Measurements from ENCODE around the gene DIAPH2. TPM values are rescaled to one million over a fixed set of nuclear protein-coding genes. Genes with fewer than 3 reads are reported as not detected.

DIAPH2 gene
- total RNA-seq, 4 donors from 2014 or later = 39.5 to 61.0 (median 56.5) TPM

DNA sequence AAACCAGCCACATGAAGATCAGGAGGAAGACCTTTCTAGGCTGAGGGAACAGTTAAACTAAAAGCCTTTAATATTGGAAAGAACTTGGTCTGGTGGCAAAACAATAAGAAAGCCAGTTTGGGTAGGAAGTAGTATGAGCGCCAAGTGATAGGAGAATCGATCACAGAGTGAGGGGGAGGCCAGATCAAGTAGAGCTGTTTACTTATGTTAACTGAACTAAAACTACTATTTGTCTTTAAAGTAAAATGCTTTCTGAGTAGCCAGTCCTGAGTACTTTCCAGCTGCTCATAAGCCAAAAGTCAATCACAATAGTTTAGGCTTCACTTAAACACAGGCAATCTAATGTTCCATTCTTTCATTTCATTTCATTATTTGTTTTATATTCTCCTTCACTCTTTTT lies 136.3 kb downstream of the DIAPH2 start:
- in situ Hi-C loops (cut with MboI; ENCODE audit: low pct_ligation_motif_present in 1 of 4, low pct_unique_long_range_greater_than_20kb in 1 of 4, low sequenced_read_pairs in 3 of 4) = no loop called here
- H3K4me1 ChIP-seq = no peaks in the 10 kb centered on the region
- no peak for TF ChIP-seq EP300 (IDR thresholded peaks at IDR 0.05; ENCODE audit: low read depth)
- TF ChIP-seq, protein P1, sequence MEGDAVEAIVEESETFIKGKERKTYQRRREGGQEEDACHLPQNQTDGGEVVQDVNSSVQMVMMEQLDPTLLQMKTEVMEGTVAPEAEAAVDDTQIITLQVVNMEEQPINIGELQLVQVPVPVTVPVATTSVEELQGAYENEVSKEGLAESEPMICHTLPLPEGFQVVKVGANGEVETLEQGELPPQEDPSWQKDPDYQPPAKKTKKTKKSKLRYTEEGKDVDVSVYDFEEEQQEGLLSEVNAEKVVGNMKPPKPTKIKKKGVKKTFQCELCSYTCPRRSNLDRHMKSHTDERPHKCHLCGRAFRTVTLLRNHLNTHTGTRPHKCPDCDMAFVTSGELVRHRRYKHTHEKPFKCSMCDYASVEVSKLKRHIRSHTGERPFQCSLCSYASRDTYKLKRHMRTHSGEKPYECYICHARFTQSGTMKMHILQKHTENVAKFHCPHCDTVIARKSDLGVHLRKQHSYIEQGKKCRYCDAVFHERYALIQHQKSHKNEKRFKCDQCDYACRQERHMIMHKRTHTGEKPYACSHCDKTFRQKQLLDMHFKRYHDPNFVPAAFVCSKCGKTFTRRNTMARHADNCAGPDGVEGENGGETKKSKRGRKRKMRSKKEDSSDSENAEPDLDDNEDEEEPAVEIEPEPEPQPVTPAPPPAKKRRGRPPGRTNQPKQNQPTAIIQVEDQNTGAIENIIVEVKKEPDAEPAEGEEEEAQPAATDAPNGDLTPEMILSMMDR (IDR thresholded peaks at IDR 0.05) = no peak
- TF ChIP-seq POLR2AphosphoS5 (IDR thresholded peaks at IDR 0.05) = no peak
- TF ChIP-seq POLR2A (IDR thresholded peaks at IDR 0.05) = no peak

DNA sequence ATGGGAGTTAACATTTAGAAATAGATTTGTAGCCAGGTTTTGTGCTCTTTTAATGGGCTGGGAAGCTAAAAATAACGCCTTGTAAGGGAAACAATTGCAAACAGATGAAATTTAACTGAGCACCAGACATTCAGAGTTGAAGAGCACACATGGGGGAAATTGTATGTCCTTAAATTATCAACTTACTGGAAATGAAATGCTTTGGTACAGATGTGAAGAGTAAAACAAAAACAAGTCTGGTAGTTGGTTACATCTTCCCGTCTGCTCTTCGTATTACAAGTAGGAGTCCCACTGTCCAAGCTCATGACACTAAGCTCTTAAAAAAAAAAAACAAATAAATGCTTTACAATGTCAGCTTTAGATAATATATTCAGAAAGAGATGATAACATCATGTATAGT lies 139.5 kb downstream of the DIAPH2 start:
- WGBS, 2 donors (ENCODE audit: low coverage in 1 of 2) = 79 to 88% methylated on average over 1 to 3 of the region's 3 CpGs
- intact Hi-C loops (cut with DNase I; ENCODE audit: low total_unique reads) (no loop called here), in situ Hi-C loops (cut with MboI; ENCODE audit: low pct_ligation_motif_present in 1 of 4, low pct_unique_long_range_greater_than_20kb in 1 of 4, low sequenced_read_pairs in 3 of 4) (no loop called here)
- H3K36me3 ChIP-seq = no peaks in the 10 kb centered on the region
- TF ChIP-seq POLR2A (IDR thresholded peaks at IDR 0.05) (no peak), POLR2AphosphoS5 (IDR thresholded peaks at IDR 0.05) (no peak), EP300 (IDR thresholded peaks at IDR 0.05; ENCODE audit: low read depth) (no peak)
- TF ChIP-seq, protein P1 (IDR thresholded peaks at IDR 0.05) = no peak
- no peak for DNase-seq
- no peak overlapping the region for H3K4me3 ChIP-seq
- no peaks in the 10 kb centered on the region for H3K4me1 ChIP-seq
- H3K9me3 ChIP-seq = no peaks in the 10 kb centered on the region
- no peak overlapping the region for H3K27ac ChIP-seq
- no peaks in the 10 kb centered on the region for H3K27me3 ChIP-seq

More for the DNA sequence above, 136.3 kb downstream of the DIAPH2 start:
- intact Hi-C loops (cut with DNase I; ENCODE audit: low total_unique reads) = no loop called here
- Histone ChIP-seq H3K27ac (no peak overlapping the region), H3K36me3 (no peaks in the 10 kb centered on the region), H3K27me3 (no peaks in the 10 kb centered on the region), H3K9me3 (no peaks in the 10 kb centered on the region), H3K4me3 (no peak overlapping the region)
- 50 to 70% methylated on average over 2 of the region's 2 CpGs for whole genome bisulfite sequencing, 2 donors (ENCODE audit: low coverage in 1 of 2)
- DNase-seq = no peak

DNA sequence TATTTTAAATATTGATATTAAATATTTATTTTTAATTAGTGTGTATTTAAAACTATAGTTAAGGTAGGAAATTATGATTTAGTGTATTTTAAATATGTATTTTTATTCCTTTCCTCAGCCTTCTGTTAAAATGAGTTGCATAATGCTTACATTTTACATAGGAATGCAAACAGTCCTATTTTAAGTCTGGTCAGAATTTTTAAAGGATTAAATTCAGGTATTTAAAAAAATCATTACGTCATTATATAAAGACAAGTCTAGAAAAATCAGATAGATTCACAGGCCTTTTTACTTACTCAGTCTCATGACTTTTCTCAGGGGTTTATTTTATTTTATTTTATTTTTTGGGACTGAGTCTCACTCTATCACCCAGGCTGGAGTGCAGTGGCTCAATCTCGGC lies 148.7 kb downstream of the DIAPH2 start:
- TF ChIP-seq POLR2AphosphoS5 (IDR thresholded peaks at IDR 0.05) (no peak), POLR2A (IDR thresholded peaks at IDR 0.05) (no peak), EP300 (IDR thresholded peaks at IDR 0.05; ENCODE audit: low read depth) (no peak)
- TF ChIP-seq, protein P1 (IDR thresholded peaks at IDR 0.05) = no peak

DNA sequence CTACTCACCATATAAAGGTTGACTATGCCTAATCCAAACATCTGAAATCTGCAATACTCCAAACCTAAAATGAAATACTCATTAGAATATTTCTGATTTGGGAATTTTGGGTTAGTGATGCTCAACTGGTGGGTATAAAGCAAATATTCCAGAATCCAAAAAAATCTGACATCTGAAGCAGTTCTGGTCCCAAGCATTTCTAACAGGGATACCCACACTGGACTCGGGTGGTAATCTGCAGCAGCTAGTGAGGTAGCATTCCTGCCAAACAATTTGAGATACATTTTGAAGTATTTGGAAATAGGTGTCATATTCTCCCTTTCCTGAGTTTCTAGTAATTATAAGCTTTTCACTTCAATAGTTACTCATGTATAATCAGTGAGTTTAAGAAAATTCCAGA lies 149.5 kb downstream of the DIAPH2 start:
- in situ Hi-C loops (cut with MboI; ENCODE audit: low pct_ligation_motif_present in 1 of 4, low pct_unique_long_range_greater_than_20kb in 1 of 4, low sequenced_read_pairs in 3 of 4) = no loop called here
- WGBS, 2 donors (ENCODE audit: low coverage in 1 of 2) = 68% methylated on average over 1 of the region's 1 CpG; no CpG with 5 or more reads in 1 of the 2 donors
- DNase-seq = no peak
- no peaks in the 10 kb centered on the region for H3K36me3 ChIP-seq
- intact Hi-C loops (cut with DNase I; ENCODE audit: low total_unique reads) = no loop called here
- H3K27me3 ChIP-seq = no peaks in the 10 kb centered on the region
- H3K27ac ChIP-seq = no peak overlapping the region
- H3K4me3 ChIP-seq = no peak overlapping the region
- H3K4me1 ChIP-seq = no peaks in the 10 kb centered on the region
- no peaks in the 10 kb centered on the region for H3K9me3 ChIP-seq
- TF ChIP-seq EP300 (IDR thresholded peaks at IDR 0.05; ENCODE audit: low read depth) = no peak
- TF ChIP-seq, protein P1 (IDR thresholded peaks at IDR 0.05) = no peak
- no peak for TF ChIP-seq POLR2AphosphoS5 (IDR thresholded peaks at IDR 0.05)
- TF ChIP-seq POLR2A (IDR thresholded peaks at IDR 0.05) = no peak

More for the DNA sequence above, 148.7 kb downstream of the DIAPH2 start:
- 90 to 100% methylated on average over 1 to 2 of the region's 2 CpGs for WGBS, 2 donors (ENCODE audit: low coverage in 1 of 2)
- Histone ChIP-seq H3K27me3 (no peaks in the 10 kb centered on the region), H3K4me1 (no peaks in the 10 kb centered on the region), H3K4me3 (no peak overlapping the region), H3K9me3 (no peaks in the 10 kb centered on the region), H3K36me3 (no peaks in the 10 kb centered on the region), H3K27ac (no peak overlapping the region)
- no peak for DNase-seq
- intact Hi-C loops (cut with DNase I; ENCODE audit: low total_unique reads) (no loop called here), in situ Hi-C loops (cut with MboI; ENCODE audit: low pct_ligation_motif_present in 1 of 4, low pct_unique_long_range_greater_than_20kb in 1 of 4, low sequenced_read_pairs in 3 of 4) (no loop called here)
